ENCODE data around the gene TIFAB. TPM values are rescaled to one million over a fixed set of nuclear protein-coding genes. Genes with fewer than 3 reads are reported as not detected.

The TIFAB gene
- total and polyA plus RNA-seq, 2 donors, result 0.30 to 2.5 TPM

DNA sequence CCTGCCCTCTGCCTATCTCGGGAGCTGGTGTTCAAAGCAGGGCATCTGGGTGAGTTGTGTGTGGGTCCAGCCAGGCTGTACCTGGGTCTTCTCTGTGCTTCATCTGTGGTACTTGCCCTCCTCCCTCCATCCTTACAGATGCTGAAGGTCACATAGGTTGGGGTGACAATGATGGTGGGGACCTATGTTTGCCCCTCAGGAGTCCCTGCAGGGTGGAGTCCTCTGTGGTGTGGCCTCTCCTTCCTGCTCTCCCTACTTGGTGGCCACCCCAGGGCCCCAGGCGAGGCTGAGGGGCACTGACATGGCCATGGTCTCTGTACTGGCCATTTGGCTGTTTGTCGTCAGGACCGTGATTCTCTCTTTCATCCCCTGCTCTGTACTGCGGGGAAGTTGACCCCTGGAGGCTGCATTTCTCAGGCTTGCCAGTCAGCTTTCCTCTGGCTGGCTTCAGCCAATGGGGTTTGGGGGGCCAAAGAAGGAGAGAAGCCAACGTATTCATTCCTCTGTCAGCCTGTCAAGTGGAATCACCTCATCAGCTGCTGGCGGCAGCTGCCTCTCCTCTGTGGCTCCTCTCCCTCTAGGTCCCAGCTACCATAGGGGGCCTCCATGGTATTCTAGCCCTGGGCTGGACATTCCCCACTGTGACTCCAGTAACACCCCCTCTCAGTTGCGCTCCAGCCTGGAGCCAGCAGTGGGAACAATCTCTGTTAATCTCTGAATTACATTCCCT, 9.6 kb downstream of the TIFAB start:
- no peaks in the 10 kb centered on the region for H3K27me3 ChIP-seq (ENCODE audit: control insufficient read depth in 2 of 2, insufficient read depth in 1 of 2, low read length in 1 of 2)
- H3K4me3 ChIP-seq (ENCODE audit: low read length in 2 of 2), result no peak overlapping the region
- H3K9me3 ChIP-seq (ENCODE audit: control insufficient read depth in 2 of 2, insufficient read depth in 1 of 2, low read length in 1 of 2), result no peaks in the 10 kb centered on the region
- WGBS, result 81% methylated on average over 8 of the region's 8 CpGs
- H3K36me3 ChIP-seq (ENCODE audit: control insufficient read depth in 2 of 2, insufficient read depth in 2 of 2, low read length in 1 of 2), result no peaks in the 10 kb centered on the region
- H3K4me1 ChIP-seq (ENCODE audit: control insufficient read depth in 2 of 2, insufficient read depth in 2 of 2, low read length in 2 of 2), result peaks cover 0 to 49% of the 10 kb centered on the region in 2 donors
- no peak for DNase-seq (ENCODE audit: low read depth in 6 of 9, low spot score in 9 of 9)
- no peak overlapping the region for H3K27ac ChIP-seq (ENCODE audit: low read depth in 1 of 2, low read length in 1 of 2)

DNA sequence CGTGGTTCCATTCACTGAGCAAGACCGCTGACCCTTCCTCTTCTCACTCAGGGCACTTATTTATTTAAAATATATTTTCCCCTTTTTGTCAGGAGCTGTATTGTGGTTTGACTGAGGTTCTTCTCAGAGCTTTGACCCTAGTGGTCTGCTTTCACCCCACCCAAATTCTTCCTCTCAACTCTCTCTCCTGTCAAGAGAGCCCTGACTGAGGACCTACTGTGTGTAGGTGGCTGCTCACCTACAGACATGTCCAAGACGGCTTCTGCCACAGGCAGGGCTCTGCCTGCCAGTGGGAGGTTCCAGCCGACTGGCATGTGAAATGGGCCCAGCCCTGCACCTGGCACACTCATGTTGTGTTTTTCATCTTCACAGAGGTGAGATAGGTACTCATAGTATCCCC, 10.2 kb downstream of the TIFAB start:
- Histone ChIP-seq H3K27ac (ENCODE audit: low read depth in 1 of 2, low read length in 1 of 2) (no peak overlapping the region), H3K4me3 (ENCODE audit: low read length in 2 of 2) (no peak overlapping the region), H3K36me3 (ENCODE audit: control insufficient read depth in 2 of 2, insufficient read depth in 2 of 2, low read length in 1 of 2) (no peaks in the 10 kb centered on the region), H3K27me3 (ENCODE audit: control insufficient read depth in 2 of 2, insufficient read depth in 1 of 2, low read length in 1 of 2) (no peaks in the 10 kb centered on the region), H3K9me3 (ENCODE audit: control insufficient read depth in 2 of 2, insufficient read depth in 1 of 2, low read length in 1 of 2) (no peaks in the 10 kb centered on the region), H3K4me1 (ENCODE audit: control insufficient read depth in 2 of 2, insufficient read depth in 2 of 2, low read length in 2 of 2) (peaks cover 0 to 55% of the 10 kb centered on the region in 2 donors)
- no peak for DNase-seq (ENCODE audit: low read depth in 6 of 9, low spot score in 9 of 9)
- WGBS, result 96% methylated on average over 4 of the region's 4 CpGs

DNA sequence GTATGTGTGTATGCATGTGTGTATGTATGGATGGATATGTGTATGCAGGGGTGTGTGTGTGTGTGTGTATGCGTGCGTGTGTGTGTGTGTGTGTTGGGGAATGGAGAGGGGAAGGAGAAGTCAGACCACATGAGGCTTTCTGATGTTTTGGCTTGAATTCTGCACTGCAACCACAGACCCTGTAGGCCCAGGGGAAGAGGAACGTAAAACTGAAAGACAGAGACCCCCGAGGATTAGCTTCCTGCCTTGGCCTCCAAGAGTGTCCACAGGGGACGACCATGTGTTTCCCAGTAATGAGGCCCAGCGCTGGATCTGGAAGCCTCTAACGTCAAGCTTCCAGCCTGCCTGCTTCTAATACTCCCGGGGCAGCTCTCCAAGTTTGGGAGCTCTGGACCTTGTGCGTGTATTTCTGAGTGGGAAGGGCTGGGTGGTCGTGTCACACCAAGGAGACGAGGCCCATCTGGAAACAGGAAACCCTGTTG, 10.8 kb downstream of the TIFAB start:
- no peak for DNase-seq (ENCODE audit: low read depth in 6 of 9, low spot score in 9 of 9)
- H3K27me3 ChIP-seq (ENCODE audit: control insufficient read depth in 2 of 2, insufficient read depth in 1 of 2, low read length in 1 of 2), result no peaks in the 10 kb centered on the region
- H3K4me1 ChIP-seq (ENCODE audit: control insufficient read depth in 2 of 2, insufficient read depth in 2 of 2, low read length in 2 of 2), result peaks cover 0 to 59% of the 10 kb centered on the region in 2 donors
- WGBS, result 33% methylated on average over 11 of the region's 11 CpGs
- H3K27ac ChIP-seq (ENCODE audit: low read depth in 1 of 2, low read length in 1 of 2), result no peak overlapping the region
- H3K4me3 ChIP-seq (ENCODE audit: low read length in 2 of 2), result no peak overlapping the region
- H3K36me3 ChIP-seq (ENCODE audit: control insufficient read depth in 2 of 2, insufficient read depth in 2 of 2, low read length in 1 of 2), result no peaks in the 10 kb centered on the region
- no peaks in the 10 kb centered on the region for H3K9me3 ChIP-seq (ENCODE audit: control insufficient read depth in 2 of 2, insufficient read depth in 1 of 2, low read length in 1 of 2)

DNA sequence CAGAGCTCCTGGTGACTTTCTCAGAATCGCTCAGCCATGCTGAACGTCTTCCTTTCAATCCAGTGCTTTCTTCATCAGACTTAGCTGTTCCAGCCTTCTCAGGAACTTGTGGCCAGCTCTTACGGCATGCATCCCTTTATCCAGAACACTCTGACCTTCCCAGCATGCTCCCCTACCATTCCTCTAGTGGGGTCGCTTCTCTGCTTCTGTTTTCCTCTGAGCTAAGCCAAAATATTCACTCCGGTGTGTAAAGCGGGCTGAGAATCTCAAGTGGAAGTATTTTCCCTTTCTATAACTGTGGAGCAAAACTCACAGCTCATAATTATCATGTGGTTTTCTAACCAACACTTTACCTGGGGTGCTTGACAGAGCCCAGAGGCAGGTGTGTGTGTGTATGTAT, 11.2 kb downstream of the TIFAB start:
- DNase-seq (ENCODE audit: low read depth in 6 of 9, low spot score in 9 of 9), result no peak
- 81% methylated on average over 6 of the region's 6 CpGs for WGBS

DNA sequence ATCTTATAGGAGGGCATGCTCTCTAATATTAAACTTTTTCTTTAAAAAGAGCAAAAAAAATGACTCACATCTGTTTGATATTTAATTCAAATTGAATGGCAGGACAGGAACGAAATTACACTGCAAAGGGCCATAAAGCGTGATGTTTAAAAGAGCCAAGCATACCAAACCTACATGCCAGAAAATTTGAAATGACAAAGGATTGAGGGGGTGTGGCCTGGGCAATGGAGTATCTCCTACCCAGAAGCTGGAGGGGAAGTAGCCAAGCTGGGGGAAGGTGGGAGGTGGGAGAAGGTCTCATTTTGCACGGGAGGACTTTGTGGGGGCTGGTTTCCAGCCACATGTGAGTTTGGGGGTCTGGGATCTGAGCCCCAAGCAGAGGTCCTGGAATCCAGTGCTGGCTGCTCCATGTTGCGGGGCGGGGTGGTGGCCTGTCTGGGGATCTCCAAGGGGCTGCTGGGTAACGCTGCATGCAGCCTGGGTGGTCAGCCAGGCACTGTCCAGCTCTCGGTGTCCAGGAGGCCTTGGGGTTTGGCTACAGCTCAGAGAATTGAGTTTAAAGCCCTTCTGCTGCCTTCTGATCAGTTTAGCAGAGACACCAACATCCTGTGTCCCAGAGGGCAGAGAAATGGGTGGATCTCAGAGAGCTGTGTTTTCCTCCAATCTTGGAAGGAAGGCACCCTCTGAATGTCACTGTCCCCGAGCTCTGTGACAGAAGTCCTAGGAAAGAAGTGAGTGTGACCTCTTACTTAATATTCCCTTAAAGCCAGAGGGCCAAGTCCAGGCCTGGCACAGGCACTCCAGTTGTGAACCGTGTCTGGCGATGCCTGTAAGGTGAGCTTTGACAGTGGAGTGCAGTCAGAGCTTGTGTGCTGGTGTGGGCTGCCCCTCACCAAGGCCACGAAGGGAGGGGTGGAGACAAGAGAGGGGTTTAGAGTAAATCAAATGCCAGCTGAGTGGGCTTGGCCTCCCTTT, 12.6 kb downstream of the TIFAB start:
- 86% methylated on average over 11 of the region's 11 CpGs for WGBS
- H3K4me3 ChIP-seq (ENCODE audit: low read length in 2 of 2), result no peak overlapping the region
- no peaks in the 10 kb centered on the region for H3K9me3 ChIP-seq (ENCODE audit: control insufficient read depth in 2 of 2, insufficient read depth in 1 of 2, low read length in 1 of 2)
- DNase-seq (ENCODE audit: low read depth in 6 of 9, low spot score in 9 of 9), result no peak
- H3K27ac ChIP-seq (ENCODE audit: low read depth in 1 of 2, low read length in 1 of 2), result no peak overlapping the region
- H3K36me3 ChIP-seq (ENCODE audit: control insufficient read depth in 2 of 2, insufficient read depth in 2 of 2, low read length in 1 of 2), result no peaks in the 10 kb centered on the region
- no peaks in the 10 kb centered on the region for H3K27me3 ChIP-seq (ENCODE audit: control insufficient read depth in 2 of 2, insufficient read depth in 1 of 2, low read length in 1 of 2)
- H3K4me1 ChIP-seq (ENCODE audit: control insufficient read depth in 2 of 2, insufficient read depth in 2 of 2, low read length in 2 of 2), result peaks cover 0 to 53% of the 10 kb centered on the region in 2 donors

More for the DNA sequence above, 11.2 kb downstream of the TIFAB start:
- H3K4me1 ChIP-seq (ENCODE audit: control insufficient read depth in 2 of 2, insufficient read depth in 2 of 2, low read length in 2 of 2), result peaks cover 0 to 55% of the 10 kb centered on the region in 2 donors
- H3K36me3 ChIP-seq (ENCODE audit: control insufficient read depth in 2 of 2, insufficient read depth in 2 of 2, low read length in 1 of 2), result no peaks in the 10 kb centered on the region
- no peak overlapping the region for H3K4me3 ChIP-seq (ENCODE audit: low read length in 2 of 2)
- H3K27ac ChIP-seq (ENCODE audit: low read depth in 1 of 2, low read length in 1 of 2), result no peak overlapping the region
- no peaks in the 10 kb centered on the region for H3K27me3 ChIP-seq (ENCODE audit: control insufficient read depth in 2 of 2, insufficient read depth in 1 of 2, low read length in 1 of 2)
- no peaks in the 10 kb centered on the region for H3K9me3 ChIP-seq (ENCODE audit: control insufficient read depth in 2 of 2, insufficient read depth in 1 of 2, low read length in 1 of 2)

DNA sequence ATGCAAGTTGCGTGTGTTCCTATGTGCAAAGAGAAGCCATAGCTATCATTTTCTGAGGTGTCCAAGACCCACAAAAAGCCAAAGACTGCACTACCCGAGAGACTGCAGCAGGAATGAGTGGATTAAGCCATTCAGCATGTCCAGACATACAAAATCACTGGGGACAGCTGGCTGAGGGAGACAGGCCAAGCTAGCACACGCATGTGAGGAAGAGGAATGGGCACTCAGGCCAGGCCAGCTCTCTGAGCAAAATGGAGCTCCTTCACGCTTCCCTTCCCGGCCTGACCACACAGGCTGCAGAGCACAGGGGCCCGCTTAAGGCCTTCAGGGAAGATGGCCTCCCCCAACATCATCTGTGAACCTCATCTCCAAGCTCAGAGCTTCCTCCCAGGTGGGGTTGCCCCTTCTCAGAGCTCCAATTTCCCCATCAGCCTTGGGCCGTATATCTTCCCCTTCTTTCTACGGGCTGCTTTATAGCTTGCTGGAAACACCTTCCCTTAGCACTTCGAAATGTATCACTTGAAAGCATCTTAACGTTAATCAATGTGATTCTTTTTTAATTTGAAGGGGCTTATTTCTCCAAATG, 13.4 kb downstream of the TIFAB start:
- Histone ChIP-seq H3K9me3 (ENCODE audit: control insufficient read depth in 2 of 2, insufficient read depth in 1 of 2, low read length in 1 of 2) (no peaks in the 10 kb centered on the region), H3K27me3 (ENCODE audit: control insufficient read depth in 2 of 2, insufficient read depth in 1 of 2, low read length in 1 of 2) (no peaks in the 10 kb centered on the region), H3K4me3 (ENCODE audit: low read length in 2 of 2) (no peak overlapping the region), H3K36me3 (ENCODE audit: control insufficient read depth in 2 of 2, insufficient read depth in 2 of 2, low read length in 1 of 2) (no peaks in the 10 kb centered on the region), H3K4me1 (ENCODE audit: control insufficient read depth in 2 of 2, insufficient read depth in 2 of 2, low read length in 2 of 2) (peaks cover 0 to 47% of the 10 kb centered on the region in 2 donors), H3K27ac (ENCODE audit: low read depth in 1 of 2, low read length in 1 of 2) (no peak overlapping the region)
- 73% methylated on average over 10 of the region's 10 CpGs for WGBS
- DNase-seq (ENCODE audit: low read depth in 6 of 9, low spot score in 9 of 9), result no peak

DNA sequence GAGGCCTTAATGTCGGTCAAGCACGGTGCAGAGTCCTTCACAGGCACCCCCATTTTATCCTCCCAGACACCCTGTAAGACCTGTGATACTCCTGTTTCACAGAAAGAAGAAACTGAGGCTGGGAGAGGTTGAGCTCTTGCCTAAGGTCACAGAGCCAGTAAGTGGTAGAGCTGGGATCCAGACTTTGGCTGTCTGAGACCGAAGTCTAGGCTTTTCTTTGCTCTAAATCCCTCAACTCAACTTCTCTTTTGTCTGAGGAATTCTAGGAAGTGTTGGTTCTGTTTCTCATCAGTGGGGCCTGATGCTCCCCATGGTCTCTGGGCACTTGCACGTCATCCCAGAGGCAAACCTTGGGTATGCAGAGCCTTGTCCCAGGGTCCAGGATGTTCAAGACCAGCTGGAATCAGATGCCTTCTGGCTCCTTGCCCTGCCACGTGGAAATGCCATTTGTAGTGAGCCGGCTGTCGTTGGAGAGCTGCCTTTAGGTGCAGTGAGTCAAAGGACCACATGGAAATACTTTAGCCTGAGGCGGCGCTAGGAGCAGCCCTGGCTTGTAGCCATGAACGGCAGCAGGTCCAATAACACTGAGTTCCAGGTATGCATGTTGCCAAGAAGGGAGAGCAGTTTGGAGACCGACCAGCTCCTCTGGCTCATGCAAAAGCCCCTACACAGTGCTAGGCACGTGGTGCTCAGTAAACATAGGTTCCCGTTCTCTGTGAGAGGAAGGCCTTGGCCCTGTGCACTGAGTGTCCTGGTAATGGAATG, 14.2 kb downstream of the TIFAB start:
- no peak overlapping the region for H3K4me3 ChIP-seq (ENCODE audit: low read length in 2 of 2)
- no peaks in the 10 kb centered on the region for H3K9me3 ChIP-seq (ENCODE audit: control insufficient read depth in 2 of 2, insufficient read depth in 1 of 2, low read length in 1 of 2)
- DNase-seq (ENCODE audit: low read depth in 6 of 9, low spot score in 9 of 9), result no peak
- H3K27me3 ChIP-seq (ENCODE audit: control insufficient read depth in 2 of 2, insufficient read depth in 1 of 2, low read length in 1 of 2), result no peaks in the 10 kb centered on the region
- peaks cover 0 to 47% of the 10 kb centered on the region in 2 donors for H3K4me1 ChIP-seq (ENCODE audit: control insufficient read depth in 2 of 2, insufficient read depth in 2 of 2, low read length in 2 of 2)
- 87% methylated on average over 13 of the region's 13 CpGs for WGBS
- H3K36me3 ChIP-seq (ENCODE audit: control insufficient read depth in 2 of 2, insufficient read depth in 2 of 2, low read length in 1 of 2), result no peaks in the 10 kb centered on the region
- no peak overlapping the region for H3K27ac ChIP-seq (ENCODE audit: low read depth in 1 of 2, low read length in 1 of 2)

DNA sequence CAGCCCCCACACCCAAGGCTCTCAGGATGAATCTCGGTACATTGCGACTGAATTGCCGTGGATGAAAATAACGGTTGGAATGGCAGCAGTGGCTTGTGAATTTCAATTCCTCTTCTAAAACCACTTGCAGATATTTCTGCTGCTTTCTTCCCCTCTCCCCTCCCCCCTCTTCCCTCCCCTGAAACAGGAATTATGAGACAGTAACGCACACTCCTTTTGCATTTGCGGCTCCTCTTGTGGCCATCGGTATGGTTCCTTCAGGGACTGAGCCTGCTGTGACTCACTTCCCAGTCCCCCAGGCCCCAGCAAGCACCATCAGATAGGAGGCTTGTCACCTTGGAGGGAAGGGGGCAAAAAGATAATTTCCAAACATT, 14.7 kb downstream of the TIFAB start:
- WGBS, result 27% methylated on average over 7 of the region's 7 CpGs
- Histone ChIP-seq H3K27me3 (ENCODE audit: control insufficient read depth in 2 of 2, insufficient read depth in 1 of 2, low read length in 1 of 2) (no peaks in the 10 kb centered on the region), H3K4me1 (ENCODE audit: control insufficient read depth in 2 of 2, insufficient read depth in 2 of 2, low read length in 2 of 2) (peaks cover 0 to 45% of the 10 kb centered on the region in 2 donors)

More for the DNA sequence above, 14.7 kb downstream of the TIFAB start:
- Histone ChIP-seq H3K4me3 (ENCODE audit: low read length in 2 of 2) (no peak overlapping the region), H3K36me3 (ENCODE audit: control insufficient read depth in 2 of 2, insufficient read depth in 2 of 2, low read length in 1 of 2) (no peaks in the 10 kb centered on the region), H3K9me3 (ENCODE audit: control insufficient read depth in 2 of 2, insufficient read depth in 1 of 2, low read length in 1 of 2) (no peaks in the 10 kb centered on the region), H3K27ac (ENCODE audit: low read depth in 1 of 2, low read length in 1 of 2) (no peak overlapping the region)
- DNase-seq (ENCODE audit: low read depth in 6 of 9, low spot score in 9 of 9), result no peak

Measured in thymus (tissue), 11 donors.